NCI-H345 treated with DMSO at 0.1 percent for 48 hours (cell line): Measurements from ENCODE around the gene CDC37L1.
"Not testable (repeated sequence)": the region's sequence is repeated elsewhere in the genome, so short reads cannot be mapped to it uniquely, and the experiment has no call there.

Experiments
- DNase-seq: peaks from one replicate; lab custom pipeline; 2025; ENCODE audit not compliant: unreplicated experiment; lab: John Stamatoyannopoulos, UW

Gene CDC37L1

DNA sequence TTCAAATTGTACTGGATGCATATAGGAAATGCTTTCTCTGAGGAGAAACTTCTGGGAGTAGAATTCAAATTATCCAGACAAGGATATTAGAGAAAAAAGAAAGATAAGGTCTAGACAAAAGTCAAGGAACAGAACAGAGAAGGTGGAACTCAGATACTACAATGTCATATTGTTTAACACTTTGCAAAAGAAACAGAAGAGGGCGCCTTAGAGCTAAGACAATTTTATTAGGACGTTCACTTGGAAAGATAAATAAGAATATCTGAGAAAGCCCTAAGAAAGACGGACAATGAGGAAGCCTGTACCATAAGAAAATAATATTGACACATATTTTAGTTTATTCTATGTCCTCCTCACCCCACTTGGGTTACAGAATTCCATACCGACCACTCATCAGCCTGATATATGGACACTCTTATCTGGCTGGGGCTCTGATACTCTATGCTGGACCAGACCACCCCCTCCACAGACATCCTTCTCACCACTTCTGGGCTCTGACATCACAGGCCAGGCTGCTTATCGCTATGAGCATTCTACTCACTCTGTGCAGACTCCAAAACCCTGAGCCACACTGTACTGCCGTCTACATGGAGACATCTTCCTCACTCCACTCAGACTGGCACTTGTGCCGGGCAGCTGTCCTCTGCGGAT is 70.8 kb downstream of the CDC37L1 start:
- no peak for DNase-seq

DNA sequence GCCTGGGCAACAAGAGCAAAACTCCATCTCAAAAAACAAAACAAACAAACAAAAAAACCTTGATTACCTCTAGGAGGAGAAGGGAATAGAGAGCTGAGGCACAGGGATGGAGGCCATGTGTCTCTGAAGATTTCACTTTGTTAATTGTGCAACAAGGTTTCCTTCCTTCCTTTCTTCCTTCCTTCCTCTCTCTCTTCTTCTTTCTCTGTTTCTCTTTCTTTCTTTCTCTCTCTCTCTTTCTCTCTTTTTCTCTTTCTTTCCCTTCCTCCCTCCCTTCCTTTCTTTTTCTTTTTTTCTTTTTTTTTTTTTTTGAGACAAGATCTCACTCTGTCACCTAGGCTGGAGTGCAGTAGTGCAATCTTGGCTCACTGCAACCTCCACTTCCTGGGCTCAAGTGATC is 75.2 kb downstream of the CDC37L1 start:
- not testable (repeated sequence) for DNase-seq

DNA sequence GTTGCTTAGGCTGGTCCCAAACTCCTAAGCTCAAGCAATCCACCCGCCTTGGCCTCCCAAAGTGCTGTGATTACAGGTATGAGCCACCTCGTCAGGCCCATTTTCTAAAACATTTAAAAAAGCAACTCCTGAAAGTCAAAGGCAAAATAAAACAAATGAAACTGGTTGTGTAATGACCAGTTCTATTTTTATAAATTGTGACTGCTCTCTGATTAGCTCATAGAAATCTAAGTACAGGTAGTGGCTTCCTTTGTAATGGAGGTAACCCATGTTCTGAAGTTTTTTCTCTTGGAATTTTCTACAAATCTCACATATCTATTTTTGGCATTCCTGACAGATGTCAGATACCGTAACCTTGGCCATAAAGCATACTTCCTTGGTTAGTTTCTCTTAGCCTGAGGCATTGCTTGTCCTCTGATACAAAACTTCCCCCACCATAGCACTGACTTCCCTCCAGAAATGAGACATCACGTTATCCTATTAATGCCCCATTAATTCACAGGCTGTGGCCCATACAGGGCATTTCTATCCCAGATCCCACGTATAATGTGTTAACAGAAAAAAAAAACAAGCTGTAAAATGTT is 75.7 kb downstream of the CDC37L1 start:
- no peak for DNase-seq

DNA sequence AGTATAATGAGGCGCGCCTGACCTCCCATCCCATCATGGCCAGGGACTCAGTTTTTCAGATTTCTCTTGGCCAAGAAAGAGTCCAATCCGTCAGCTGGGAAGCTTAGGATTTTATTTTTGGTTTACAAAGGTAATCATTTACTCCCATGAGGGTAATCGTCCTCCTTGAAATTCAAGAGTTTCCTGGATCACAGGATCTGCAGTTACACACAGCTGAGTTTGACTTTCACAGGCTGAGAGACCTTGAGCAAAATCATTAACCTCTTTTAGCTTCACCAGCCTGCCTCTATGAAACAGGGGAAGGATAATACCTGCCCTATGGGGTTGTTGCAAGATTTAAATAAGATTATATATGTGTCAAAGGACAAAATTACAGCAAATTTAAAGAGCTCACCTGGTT is 77.1 kb downstream of the CDC37L1 start:
- DNase-seq = no peak
